ENCODE data around the gene LCN6. TPM values are rescaled to one million over a fixed set of nuclear protein-coding genes. Genes with fewer than 3 reads are reported as not detected.

LCN6 gene
- total and polyA plus RNA-seq, 2 of the 13 experiments (the other 11 are each of a cell fraction or from before 2014, with no cell fraction given): not detected

- TF ChIP-seq ZNF318 (CRISPR knock-in tag; IDR thresholded peaks at IDR 0.05) (no peak), PAX8 (CRISPR knock-in tag; IDR thresholded peaks at IDR 0.05; ENCODE audit: borderline replicate concordance) (no peak)
Measured at GRCh38 chr9:136739509-136739908, 8.8 kb downstream of the LCN6 start (continued).

GRCh38 chr9:136738960-136739359 lies 9.4 kb downstream of the LCN6 start:
- ChIA-PET POLR2A (interaction anchor here (1.2 kb wide), 1 partner anchor 10 kb away, joined by 3 read pairs; no protein-coding TSS in a partner anchor), CTCF (ENCODE audit: low intra/inter-chr PET ratio, low total read pairs) (no interaction called here)
- Histone ChIP-seq H3K9me3 (ENCODE audit: low read length) (no peaks in the 10 kb centered on the region), H4K20me1 (ENCODE audit: insufficient read depth, low read length) (no peaks in the 10 kb centered on the region), H3K27me3 (ENCODE audit: control insufficient read depth in 1 of 2, insufficient read depth in 2 of 2, low read length in 2 of 2) (peaks cover 9 to 74% of the 10 kb centered on the region in 2 experiments), H3K36me3 (replicated peaks in 1 of 2; ENCODE audit: control insufficient read depth in 1 of 2, insufficient read depth in 2 of 2, low read length in 2 of 2) (no peaks in the 10 kb centered on the region), H3K79me2 (ENCODE audit: insufficient read depth, low read length) (no peaks in the 10 kb centered on the region), H3K9ac (ENCODE audit: insufficient read depth, low read depth, low read length) (no peak overlapping the region), H2AFZ (ENCODE audit: low read length) (no peak overlapping the region), H3K4me2 (ENCODE audit: low read depth, low read length) (no peak overlapping the region), H3K4me1 (ENCODE audit: insufficient read depth, low read length) (peaks cover 25% of the 10 kb centered on the region), H3K4me3 (replicated peaks in 1 of 3; ENCODE audit: insufficient read depth in 1 of 3, low read depth in 2 of 3, low read length in 3 of 3) (no peak overlapping the region), H3K27ac (ENCODE audit: extremely low read length, insufficient read depth, low read length) (no peak overlapping the region)
- intact Hi-C loops (cut with micrococcal nuclease; ENCODE audit: unreplicated experiment) (no loop called here), in situ Hi-C loops (cut with HindIII; ENCODE audit: extremely low pct_ligation_motif_present, low pct_unique_long_range_greater_than_20kb) (no loop called here)
- FAIRE-seq: no peak
- no peak for ATAC-seq
- no TSS peak for BruUV-seq (replicated peaks)
- WGBS (ENCODE audit: low lambda C conversion rate): 80% methylated on average over 19 of the region's 20 CpGs
- no peak for DNase-seq (ENCODE audit: low spot score)
- TF ChIP-seq CSRNP2 (CRISPR knock-in tag; conservative IDR thresholded peaks at IDR 0.05; ENCODE audit: low read depth) (no peak), ZNF281 (CRISPR knock-in tag; IDR thresholded peaks at IDR 0.05; ENCODE audit: borderline replicate concordance) (no peak), ZEB1 (IDR thresholded peaks at IDR 0.05; ENCODE audit: insufficient replicate concordance, low read depth) (no peak), SUZ12 (IDR thresholded peaks at IDR 0.05; ENCODE audit: low read depth, low read length) (no peak), MLX (CRISPR knock-in tag; IDR thresholded peaks at IDR 0.05) (no peak), MBNL3 (CRISPR knock-in tag; conservative IDR thresholded peaks at IDR 0.05) (no peak), MXI1 (IDR thresholded peaks at IDR 0.05; ENCODE audit: borderline replicate concordance, low read depth, low read length) (no peak), ZNF713 (CRISPR knock-in tag; IDR thresholded peaks at IDR 0.05) (no peak)
